NAMALWA (cell line): ENCODE data around the gene SMIM45.

Experiments used
- DNase-seq: peaks from one replicate; pipeline ENCODE4 v3.0.0-alpha.2; 2015; ENCODE audit warnings: low spot score

Gene SMIM45

GRCh38 chr22:41969110-41969646 is 17.2 kb downstream of the SMIM45 start, which contains the start of gene SEPTIN3:
SEPTIN3 (plus strand) TSS chr22:41969443; CDS start chr22:41971493, 2,050 bp downstream.
- DNase-seq = no peak

GRCh38 chr22:41970601-41971000 is 18.7 kb downstream of the SMIM45 start:
- no peak for DNase-seq

GRCh38 chr22:41971431-41971830 is 19.5 kb downstream of the SMIM45 start:
- DNase-seq = no peak

- DNase-seq = peak; percentile 36
Observed at GRCh38 chr22:41974691-41975290, 22.8 kb downstream of the SMIM45 start.

- DNase-seq = no peak
Observed at GRCh38 chr22:41975299-41976069, 23.5 kb downstream of the SMIM45 start.

GRCh38 chr22:41976070-41976901 is 24.3 kb downstream of the SMIM45 start:
- DNase-seq = peak; percentile 17

GRCh38 chr22:41976961-41977566 is 25.1 kb downstream of the SMIM45 start:
- DNase-seq = no peak

GRCh38 chr22:41978732-41979131 is 26.8 kb downstream of the SMIM45 start:
- DNase-seq = no peak

GRCh38 chr22:41979423-41980250 is 27.7 kb downstream of the SMIM45 start:
- no peak for DNase-seq

- DNase-seq = no peak
Observed at GRCh38 chr22:41982865-41983264, 30.9 kb downstream of the SMIM45 start.

- no peak for DNase-seq
Observed at GRCh38 chr22:41983513-41984405, 31.8 kb downstream of the SMIM45 start.

GRCh38 chr22:41987276-41987675 is 35.3 kb downstream of the SMIM45 start:
- DNase-seq = no peak

GRCh38 chr22:41989246-41989645 is 37.3 kb downstream of the SMIM45 start:
- no peak for DNase-seq

GRCh38 chr22:41991111-41991510 is 39.2 kb downstream of the SMIM45 start:
- DNase-seq = no peak

- DNase-seq = no peak
Observed at GRCh38 chr22:41992496-41992895, 40.5 kb downstream of the SMIM45 start.

- DNase-seq = no peak
Observed at GRCh38 chr22:41995211-41995610, 43.3 kb downstream of the SMIM45 start.

- DNase-seq = no peak
Observed at GRCh38 chr22:41996826-41997225, 44.9 kb downstream of the SMIM45 start.

- peak; percentile 87 for DNase-seq
Observed at GRCh38 chr22:41998361-41999261, 46.7 kb downstream of the SMIM45 start, which contains the start of gene WBP2NL. WBP2NL (plus strand) TSS chr22:41998788; CDS start chr22:41998819, 31 bp downstream.

- DNase-seq = no peak
Observed at GRCh38 chr22:42000466-42000865, 48.5 kb downstream of the SMIM45 start.
